Activated CD8-positive, alpha-beta memory T cell treated with anti-CD3 and anti-CD28 coated beads, Interleukin-2, amount 10 ng/mL, durations not matched to agents 7 days and 5 days (primary cell): ENCODE measurements around the gene C3. TPM values are rescaled to one million over a fixed set of nuclear protein-coding genes. Genes with fewer than 3 reads are reported as not detected.
"Not testable (repeated sequence)": the region's sequence is repeated elsewhere in the genome, so short reads cannot be mapped to it uniquely, and the experiment has no call there.

ENCODE experiments used
- ATAC-seq: fragments of 150-1000 bp; cut with Tn5 transposase; one replicate; pipeline ENCODE4 v1.10.0; 2021; ENCODE audit warnings: moderate library complexity
- CTCF ChIA-PET: fragments of 350-600 bp; sonication (Branson Sonifier 250); formaldehyde crosslinking; loops from one replicate; lab custom pipeline; 2021; ENCODE audit warnings: antibody characterized with exemption; lab: Charles Lee
- DNase-seq: peaks from one replicate; pipeline ENCODE4 v3.0.0-alpha.2; 2020
- H3K27ac Mint-ChIP-seq: one replicate; pipeline ENCODE4 v1.8.0; 2021; ENCODE audit warnings: mild to moderate bottlenecking, mixed read lengths
- H3K27me3 Mint-ChIP-seq: one replicate; pipeline ENCODE4 v1.8.0; 2021; ENCODE audit warnings: mixed read lengths
- H3K36me3 Mint-ChIP-seq: one replicate; pipeline ENCODE4 v1.8.0; 2021; ENCODE audit warnings: mild to moderate bottlenecking, mixed read lengths
- H3K4me1 Mint-ChIP-seq: one replicate; pipeline ENCODE4 v1.8.0; 2021; ENCODE audit warnings: mixed read lengths
- H3K4me3 Mint-ChIP-seq: one replicate; pipeline ENCODE4 v1.8.0; 2021; ENCODE audit warnings: mild to moderate bottlenecking, moderate library complexity, mixed read lengths
- H3K9me3 Mint-ChIP-seq: one replicate; pipeline ENCODE4 v1.8.0; 2022; ENCODE audit warnings: low read depth, mixed read lengths
- total RNA-seq, 2 experiments: library from RNA; stranded (reverse); gene quantifications; one replicate each; pipeline ENCODE4 v1.2.3, GENCODE V29; 2021

C3 gene
- total RNA-seq, 2 experiments from 2014 or later, result 0.67 to 1.0 TPM

DNA sequence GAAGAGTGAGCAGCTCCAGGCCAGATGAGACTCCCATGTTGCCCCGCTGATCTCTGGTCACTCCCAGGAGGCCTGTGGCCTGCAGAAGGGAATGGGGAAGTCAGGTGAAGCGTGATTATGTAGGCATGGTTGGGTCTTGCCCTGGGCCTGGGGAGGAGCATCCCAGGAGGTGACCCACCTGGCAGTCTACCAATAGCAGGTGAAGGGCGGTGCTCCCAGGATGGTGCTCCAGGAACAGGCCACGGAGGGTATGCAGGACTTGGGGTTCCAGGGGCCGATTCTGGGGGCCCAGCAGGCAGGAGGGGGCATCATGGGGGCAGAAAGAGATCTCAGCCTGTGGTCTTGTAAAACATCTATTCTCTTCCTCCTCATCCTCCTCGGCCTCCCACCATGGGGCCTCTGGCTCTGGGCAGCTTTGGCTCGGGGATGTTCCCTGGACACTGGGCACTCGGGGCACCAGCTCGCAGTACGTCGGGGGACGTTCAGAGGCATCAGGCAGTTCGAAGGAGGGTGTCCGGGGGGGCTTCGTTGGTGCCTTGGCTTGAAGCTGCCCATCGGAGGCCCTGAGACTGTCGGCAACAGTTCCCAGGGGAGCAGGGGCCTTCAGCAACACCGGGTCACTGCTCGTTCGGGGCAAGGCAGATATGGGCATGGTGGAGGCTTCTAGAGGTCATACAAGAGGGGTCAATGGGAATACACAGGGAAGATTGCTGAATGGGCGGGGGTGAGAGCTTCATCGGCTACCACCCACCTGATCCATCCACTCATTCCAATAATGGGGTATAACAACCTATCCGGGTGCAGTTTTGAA is 34.4 kb upstream of the C3 start:
- CTCF ChIA-PET, result interaction anchor here (1.3 to 2.5 kb wide), 3 partner anchors 18 to 203 kb away, joined by 3 to 15 read pairs (median 4); partner anchors contain the start of gene GPR108
- H3K36me3 Mint-ChIP-seq, result peaks cover 33% of the 10 kb centered on the region

DNA sequence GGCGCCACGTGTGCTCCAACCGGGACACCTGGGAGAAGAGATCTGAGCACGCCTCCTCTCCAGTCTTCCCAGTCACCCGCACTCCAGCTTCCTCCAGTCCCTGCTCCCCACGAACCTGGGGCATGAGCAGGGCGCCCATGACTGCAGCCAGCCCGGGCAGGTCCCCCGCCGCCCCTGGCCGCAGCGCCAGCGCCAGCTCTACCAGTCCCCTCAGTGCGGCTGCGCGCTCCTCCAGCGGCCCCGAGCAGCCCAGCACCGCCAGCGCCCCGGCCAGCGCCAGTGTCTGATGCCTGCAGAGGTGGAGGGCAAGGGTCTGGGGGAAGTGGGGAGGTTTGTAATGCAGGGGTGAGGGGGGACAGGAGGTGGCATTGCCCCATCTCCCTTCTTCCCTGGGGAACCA is 33.7 kb upstream of the C3 start:
- Mint-ChIP-seq H3K36me3 (peaks cover 30% of the 10 kb centered on the region), H3K27me3 (no peaks in the 10 kb centered on the region), H3K9me3 (no peaks in the 10 kb centered on the region), H3K27ac (no peak overlapping the region), H3K4me3 (no peak overlapping the region), H3K4me1 (peaks cover 15% of the 10 kb centered on the region)
- CTCF ChIA-PET, result interaction anchor here (0.9 to 2.5 kb wide), 5 partner anchors 13 to 202 kb away, joined by 3 to 15 read pairs (median 4); partner anchors contain the start of genes GPR108 and SH2D3A
- no peak for DNase-seq
- no peak for ATAC-seq

More for the DNA sequence above, 34.4 kb upstream of the C3 start:
- Mint-ChIP-seq H3K27ac (no peak overlapping the region), H3K4me3 (no peak overlapping the region), H3K9me3 (no peaks in the 10 kb centered on the region), H3K27me3 (no peaks in the 10 kb centered on the region), H3K4me1 (peaks cover 15% of the 10 kb centered on the region)
- ATAC-seq, result no peak
- DNase-seq, result no peak

DNA sequence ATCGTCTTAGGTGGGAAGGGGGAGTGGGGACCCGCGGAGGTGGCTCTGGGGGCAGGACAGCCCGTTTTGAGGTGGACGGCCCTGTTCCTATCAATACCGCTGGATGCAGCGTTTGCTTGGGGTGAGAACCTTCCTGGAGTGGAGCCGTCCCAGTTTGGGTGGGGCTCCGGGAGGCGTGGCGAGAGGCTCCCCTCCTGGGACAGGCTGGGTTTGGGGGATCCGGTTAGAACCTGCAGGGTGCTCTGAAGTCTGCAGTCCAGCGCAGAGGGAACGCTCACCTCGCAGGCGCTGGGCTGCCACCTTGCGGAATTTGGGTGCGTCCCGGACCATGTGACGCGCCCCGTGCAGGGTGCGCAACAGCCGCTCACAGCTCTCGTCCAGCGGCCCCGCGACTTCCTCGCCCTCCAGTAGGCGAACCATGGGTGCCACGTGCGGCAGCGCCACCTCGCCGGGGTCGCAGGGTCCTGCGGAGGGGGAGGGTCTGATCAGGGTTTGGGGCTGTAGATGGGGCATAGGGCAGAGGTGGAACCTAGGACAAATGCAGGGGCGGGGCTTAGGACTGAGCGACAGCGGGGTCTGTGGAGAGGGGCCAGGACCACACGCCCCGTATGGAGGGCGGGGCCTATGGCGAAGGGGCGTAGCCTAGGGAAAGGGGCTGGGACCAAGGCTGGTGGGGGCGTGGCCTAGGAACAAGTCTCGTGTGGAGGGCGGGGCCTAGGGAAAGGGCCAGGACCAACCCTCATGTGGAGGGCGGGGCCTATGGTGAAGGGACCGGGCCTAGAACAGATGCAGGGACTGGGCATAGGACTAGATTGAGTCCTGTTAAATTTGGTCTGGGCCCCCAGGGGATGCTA is 33.0 kb upstream of the C3 start:
- DNase-seq, result peak; percentile 89
- Mint-ChIP-seq H3K4me1 (peaks cover 15% of the 10 kb centered on the region), H3K36me3 (peaks cover 26% of the 10 kb centered on the region), H3K27ac (peak overlapping the region; percentile 80), H3K9me3 (no peaks in the 10 kb centered on the region), H3K4me3 (peak overlapping the region; percentile 68), H3K27me3 (no peaks in the 10 kb centered on the region)
- CTCF ChIA-PET, result interaction anchor here (0.6 to 2.5 kb wide), 8 partner anchors 13 to 236 kb away, joined by 3 to 15 read pairs (median 4); partner anchors contain the start of genes GPR108 and SH2D3A
- peak; percentile 91 for ATAC-seq

DNA sequence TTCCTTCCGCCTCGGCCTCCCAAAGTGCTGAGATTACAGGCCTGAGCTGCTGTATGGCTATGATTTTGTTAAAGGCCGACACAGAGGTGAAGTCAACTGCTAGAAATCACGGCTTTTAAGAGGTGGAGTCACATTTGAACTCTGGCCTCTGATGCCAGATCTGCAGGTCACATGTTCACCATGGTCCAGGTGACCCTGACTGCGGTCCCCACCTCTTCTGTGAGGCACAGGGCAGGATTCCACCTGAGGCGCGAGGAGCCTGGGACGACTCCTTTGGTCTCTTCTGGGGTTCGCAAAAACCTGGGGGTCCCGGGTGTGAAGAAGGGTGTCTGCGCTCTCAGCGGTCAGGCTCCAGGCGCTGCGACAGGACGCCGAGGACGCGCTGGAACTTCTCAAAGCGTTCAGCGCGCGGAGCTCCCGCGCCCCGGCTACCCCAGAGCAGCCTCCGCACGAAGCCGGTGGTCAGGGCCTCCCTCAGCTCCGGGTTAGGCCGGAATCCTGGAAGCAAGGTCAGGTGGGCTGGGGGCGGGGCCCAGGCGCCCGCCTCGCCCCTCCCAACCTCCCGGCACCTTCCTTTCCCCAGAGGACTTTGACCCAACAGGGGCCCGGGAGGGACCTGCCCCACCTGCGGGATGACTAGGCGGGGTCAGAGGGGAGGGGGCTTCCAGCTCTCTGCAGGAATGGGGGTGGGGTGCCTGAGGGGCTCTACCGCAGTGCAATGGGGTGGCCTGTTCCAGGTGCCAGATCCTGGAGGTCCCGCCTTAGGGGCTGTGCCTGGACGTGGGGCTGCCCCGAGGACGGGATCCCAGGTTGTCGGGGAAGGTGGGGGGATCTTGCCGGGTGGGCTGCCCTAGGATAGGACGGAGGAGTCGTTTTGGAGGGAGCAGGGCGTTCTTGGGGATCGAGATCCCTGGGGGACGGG is 32.1 kb upstream of the C3 start:
- Mint-ChIP-seq H3K4me1 (peaks cover 12% of the 10 kb centered on the region), H3K36me3 (peaks cover 29% of the 10 kb centered on the region)
- ATAC-seq, result no peak

DNA sequence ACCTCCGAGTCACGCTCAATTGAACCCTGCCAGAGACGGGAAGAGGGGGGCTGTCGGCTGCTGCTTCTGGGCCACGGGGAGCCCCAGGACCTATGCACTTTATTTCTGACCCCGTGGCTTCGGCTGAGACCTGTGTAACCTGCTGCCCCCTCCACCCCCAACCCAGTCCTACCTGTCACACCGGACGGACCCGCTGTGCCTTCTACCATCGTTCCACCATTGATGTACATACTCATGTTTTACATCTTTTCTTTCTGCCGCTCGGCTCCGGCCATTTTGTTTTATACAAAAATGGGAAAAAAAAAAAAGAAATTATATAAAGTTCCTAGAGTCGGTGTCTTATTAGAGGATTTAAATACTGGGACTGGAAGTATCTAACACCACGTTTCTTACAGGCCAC is 30.7 kb upstream of the C3 start:
- ATAC-seq (no peak), DNase-seq (no peak)
- Mint-ChIP-seq H3K27ac (no peak overlapping the region), H3K27me3 (no peaks in the 10 kb centered on the region), H3K4me3 (no peak overlapping the region), H3K36me3 (peaks cover 32% of the 10 kb centered on the region), H3K9me3 (no peaks in the 10 kb centered on the region), H3K4me1 (peaks cover 10% of the 10 kb centered on the region)
- CTCF ChIA-PET, result interaction anchor here (1.0 kb wide), 1 partner anchor 10 kb away, joined by 3 read pairs; no protein-coding TSS in a partner anchor

More for the DNA sequence above, 32.1 kb upstream of the C3 start:
- Mint-ChIP-seq H3K27me3 (no peaks in the 10 kb centered on the region), H3K9me3 (no peaks in the 10 kb centered on the region), H3K4me3 (peak overlapping the region; percentile 68), H3K27ac (no peak overlapping the region)
- no peak for DNase-seq
- CTCF ChIA-PET, result interaction anchor here (1.0 to 2.5 kb wide), 3 partner anchors 8 to 119 kb away, joined by 3 to 15 read pairs (median 8); partner anchors contain the start of gene GPR108

DNA sequence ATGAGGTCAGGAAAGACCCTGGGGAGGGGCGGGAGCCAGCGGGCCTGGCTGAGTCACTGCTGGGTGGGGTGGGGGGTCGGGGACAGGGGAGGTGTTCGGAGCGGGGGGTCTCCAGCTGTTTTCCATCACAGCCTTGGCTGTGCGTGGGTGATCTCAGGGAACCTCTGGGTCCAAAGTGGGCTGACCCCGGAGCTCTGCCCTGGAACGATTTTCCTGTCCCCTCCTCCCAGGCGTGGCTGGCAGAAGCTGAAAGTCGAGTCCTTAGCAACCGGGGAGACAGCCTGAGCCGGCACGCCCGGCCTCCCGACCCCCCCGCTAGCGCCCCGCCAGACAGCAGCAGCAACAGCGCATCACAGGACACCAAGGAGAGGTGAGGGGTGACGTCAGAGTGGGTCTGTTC is 29.6 kb upstream of the C3 start:
- Mint-ChIP-seq H3K36me3 (peaks cover 35% of the 10 kb centered on the region), H3K4me1 (peaks cover 10% of the 10 kb centered on the region), H3K27me3 (no peaks in the 10 kb centered on the region), H3K4me3 (no peak overlapping the region), H3K9me3 (no peaks in the 10 kb centered on the region), H3K27ac (no peak overlapping the region)
- ATAC-seq (no peak), DNase-seq (no peak)
- CTCF ChIA-PET, result interaction anchor here (1.4 kb wide), 1 partner anchor 20 kb away, joined by 3 read pairs; no protein-coding TSS in a partner anchor

DNA sequence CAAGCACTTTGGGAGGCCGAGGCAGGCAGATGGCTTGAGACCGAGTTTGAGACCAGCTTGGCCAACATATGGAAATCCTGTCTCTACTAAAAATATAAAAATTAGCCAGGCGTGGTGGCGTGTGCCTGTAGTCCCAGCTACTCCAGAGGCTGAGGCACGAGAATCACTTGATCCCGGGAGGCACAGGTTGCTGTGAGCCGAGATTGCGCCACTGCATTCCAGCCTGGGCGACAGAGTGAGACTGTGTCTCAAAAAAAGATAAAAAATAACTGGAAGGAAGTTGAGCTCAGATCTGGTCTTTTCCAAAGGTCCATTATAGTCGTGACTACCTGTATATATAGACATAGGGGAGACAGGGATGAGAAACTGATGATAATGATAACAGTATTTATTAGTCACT is 28.1 kb upstream of the C3 start:
- not testable (repeated sequence) for H3K27me3 Mint-ChIP-seq, H3K4me1 Mint-ChIP-seq, DNase-seq, ATAC-seq, H3K27ac Mint-ChIP-seq, H3K4me3 Mint-ChIP-seq, H3K9me3 Mint-ChIP-seq
- peaks cover 25% of the 10 kb centered on the region for H3K36me3 Mint-ChIP-seq
- CTCF ChIA-PET, result interaction anchor here (1.1 to 1.6 kb wide), 2 partner anchors 12 to 24 kb away, joined by 3 read pairs; partner anchors contain the start of gene VAV1

DNA sequence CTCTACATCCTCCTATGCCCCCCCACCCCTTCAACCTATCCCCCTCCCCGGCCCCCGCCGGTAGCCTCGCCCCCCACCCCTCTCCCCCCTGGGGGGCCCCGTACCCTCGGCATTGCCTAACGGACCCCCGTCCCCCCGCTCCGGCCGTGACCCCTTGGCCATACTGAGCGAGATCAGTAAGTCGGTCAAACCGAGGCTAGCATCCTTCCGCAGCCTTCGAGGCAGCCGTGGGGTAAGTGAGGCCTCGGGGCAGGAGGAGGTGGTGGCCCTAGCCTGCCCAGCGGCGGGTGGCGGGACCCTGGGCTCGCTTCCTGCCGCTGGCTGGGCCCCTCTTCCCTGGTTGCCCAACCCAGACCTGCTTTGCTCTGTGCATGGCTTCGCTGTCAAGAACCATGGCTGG is 25.5 kb upstream of the C3 start:
- H3K4me3 Mint-ChIP-seq, result no peak overlapping the region
- CTCF ChIA-PET, result interaction anchor here (1.6 kb wide), 1 partner anchor 8 kb away, joined by 4 read pairs; no protein-coding TSS in a partner anchor
- ATAC-seq (no peak), DNase-seq (no peak)
- no peaks in the 10 kb centered on the region for H3K27me3 Mint-ChIP-seq
- peaks cover 19% of the 10 kb centered on the region for H3K36me3 Mint-ChIP-seq
- H3K9me3 Mint-ChIP-seq, result no peaks in the 10 kb centered on the region
- H3K4me1 Mint-ChIP-seq, result peaks cover 2% of the 10 kb centered on the region
- no peak overlapping the region for H3K27ac Mint-ChIP-seq

DNA sequence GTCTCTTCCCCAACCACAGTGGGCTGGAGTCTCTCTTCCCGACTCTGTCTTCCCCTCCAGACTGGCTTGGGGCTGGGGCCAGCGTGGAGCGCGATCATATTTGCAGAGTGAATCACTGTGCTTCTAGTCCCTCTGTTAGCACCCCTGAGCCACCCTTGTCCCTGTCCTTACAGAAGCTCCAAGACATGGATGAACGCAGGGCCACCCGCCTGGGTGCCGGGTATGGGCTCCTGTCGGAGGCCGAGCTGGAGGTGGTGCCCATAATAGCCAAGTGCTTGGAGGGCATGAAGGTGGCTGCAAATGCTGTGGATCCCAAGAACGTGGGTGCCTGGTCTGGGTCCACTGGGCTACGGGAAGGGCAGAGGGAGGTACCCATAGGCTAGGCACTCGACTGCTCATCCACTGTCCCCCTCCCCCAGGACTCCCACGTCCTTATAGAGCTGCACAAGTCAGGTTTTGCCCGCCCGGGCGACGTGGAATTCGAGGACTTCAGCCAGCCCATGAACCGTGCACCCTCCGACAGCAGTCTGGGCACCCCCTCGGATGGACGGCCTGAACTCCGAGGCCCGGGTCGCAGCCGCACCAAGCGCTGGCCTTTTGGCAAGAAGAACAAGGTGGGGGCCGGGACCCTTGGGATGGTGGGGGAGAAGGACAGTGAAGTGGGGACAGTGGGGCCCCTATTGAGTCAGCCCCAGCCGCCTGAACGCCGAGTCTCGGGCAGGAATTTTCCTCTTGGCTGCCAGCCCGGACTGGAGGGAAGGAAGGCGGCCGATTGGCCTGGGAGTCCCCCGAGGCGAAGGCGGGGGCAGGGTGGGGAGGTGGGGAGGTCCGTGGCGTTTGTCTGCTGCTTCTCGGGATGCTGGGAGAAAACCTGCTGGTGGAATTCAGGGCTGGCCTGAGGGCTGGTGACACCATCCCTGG is 24.2 kb upstream of the C3 start:
- Mint-ChIP-seq H3K27ac (no peak overlapping the region), H3K4me1 (peaks cover 4% of the 10 kb centered on the region), H3K36me3 (peaks cover 17% of the 10 kb centered on the region), H3K9me3 (no peaks in the 10 kb centered on the region), H3K27me3 (no peaks in the 10 kb centered on the region), H3K4me3 (no peak overlapping the region)
- DNase-seq (no peak), ATAC-seq (no peak)
- CTCF ChIA-PET, result interaction anchor here (3.3 kb wide), 1 partner anchor 119 kb away, joined by 11 read pairs; no protein-coding TSS in a partner anchor

DNA sequence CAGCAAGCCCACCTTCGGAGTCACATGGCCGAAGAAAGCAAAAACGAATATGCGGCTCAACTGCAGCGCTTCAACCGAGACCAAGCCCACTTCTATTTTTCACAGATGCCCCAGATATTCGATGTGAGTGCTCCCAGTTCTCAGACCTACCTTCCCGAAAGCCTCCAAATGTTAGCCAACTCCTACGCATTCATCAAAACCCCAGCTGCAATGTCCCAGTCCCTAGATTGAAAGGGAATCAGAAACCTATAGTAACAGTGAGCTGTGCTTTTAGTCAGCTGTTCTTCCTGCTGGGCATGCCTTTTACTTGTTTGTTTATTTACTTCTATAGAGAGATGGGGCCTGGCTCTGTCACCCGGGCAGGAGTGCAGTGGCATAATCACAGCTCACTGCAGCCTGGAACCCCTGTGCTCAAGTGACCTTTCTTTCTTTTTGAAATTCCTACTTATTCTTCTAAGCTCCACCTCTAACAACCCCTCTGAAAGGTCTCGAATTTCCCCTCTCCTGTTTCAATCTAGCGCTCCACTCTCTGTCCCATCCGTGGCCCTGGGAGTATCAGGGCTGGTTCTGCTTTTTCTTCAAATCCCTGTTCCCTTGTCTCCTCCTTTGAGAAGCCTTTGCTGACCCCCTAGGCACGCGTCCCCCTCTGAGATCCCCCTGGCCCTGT is 23.4 kb upstream of the C3 start:
- H3K4me1 Mint-ChIP-seq, result peaks cover 9% of the 10 kb centered on the region
- H3K36me3 Mint-ChIP-seq, result peaks cover 16% of the 10 kb centered on the region
- ATAC-seq (no peak), DNase-seq (no peak)
- CTCF ChIA-PET, result interaction anchor here (3.3 kb wide), 1 partner anchor 119 kb away, joined by 11 read pairs; no protein-coding TSS in a partner anchor
- H3K9me3 Mint-ChIP-seq, result no peaks in the 10 kb centered on the region
- no peak overlapping the region for H3K4me3 Mint-ChIP-seq
- no peak overlapping the region for H3K27ac Mint-ChIP-seq
- no peaks in the 10 kb centered on the region for H3K27me3 Mint-ChIP-seq

DNA sequence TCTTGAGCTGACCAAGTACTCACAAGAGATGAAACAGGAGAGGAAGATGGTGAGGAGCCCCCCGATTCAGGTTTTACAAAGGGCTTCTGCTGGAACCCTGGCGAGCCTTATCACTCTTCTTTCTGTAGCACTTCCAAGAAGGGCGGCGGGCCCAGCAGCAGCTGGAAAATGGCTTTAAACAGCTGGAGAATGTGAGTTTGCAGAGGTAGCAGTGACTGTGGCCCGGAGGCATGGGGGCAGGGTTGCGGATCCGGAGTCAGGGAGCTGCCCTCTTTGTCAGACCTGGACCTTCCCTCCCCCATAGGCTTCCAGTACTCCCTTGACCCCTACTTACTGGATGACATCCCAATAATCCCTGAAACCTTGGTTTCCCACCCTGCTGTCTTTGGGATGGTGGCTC is 22.6 kb upstream of the C3 start:
- Mint-ChIP-seq H3K4me3 (no peak overlapping the region), H3K4me1 (peaks cover 17% of the 10 kb centered on the region), H3K36me3 (peaks cover 13% of the 10 kb centered on the region), H3K27me3 (no peaks in the 10 kb centered on the region), H3K9me3 (no peaks in the 10 kb centered on the region), H3K27ac (no peak overlapping the region)
- CTCF ChIA-PET, result interaction anchor here (3.3 kb wide), 1 partner anchor 120 kb away, joined by 11 read pairs; no protein-coding TSS in a partner anchor
- no peak for DNase-seq
- no peak for ATAC-seq
